Cardiac muscle cell (in vitro differentiated cells and primary cell): ENCODE data around the gene ZCCHC17. TPM values are rescaled to one million over a fixed set of nuclear protein-coding genes. Genes with fewer than 3 reads are reported as not detected.

Experiments used
- DNase-seq, 2 donors: peaks; one replicate each; pipeline versions ENCODE4 v3.0.0 to v3.0.0-alpha.2; 2010 to 2017; ENCODE audit warnings: low read depth in 1 of 2, low spot score in 1 of 2
- H3K27ac ChIP-seq: fragments of 200-600 bp; sonication (generic); 2 replicates; pipeline ENCODE4 v1.5.1; 2016
- H3K27me3 ChIP-seq: fragments of 200-600 bp; sonication (generic); 2 replicates; pipeline ENCODE4 v1.6.0; 2016; ENCODE audit warnings: control low read depth
- H3K36me3 ChIP-seq: fragments of 200-600 bp; sonication (generic); 2 replicates; pipeline ENCODE4 v1.5.1; 2016; ENCODE audit warnings: control low read depth
- H3K4me1 ChIP-seq: fragments of 200-600 bp; sonication (generic); 2 replicates; pipeline ENCODE4 v1.8.1; 2017; ENCODE audit warnings: low read depth, mild to moderate bottlenecking, mixed run types
- H3K4me3 ChIP-seq: fragments of 200-600 bp; sonication (generic); 2 replicates; pipeline ENCODE4 v1.5.1; 2016; ENCODE audit warnings: mild to moderate bottlenecking
- H3K9me3 ChIP-seq: fragments of 200-600 bp; sonication (generic); 2 replicates; pipeline ENCODE4 v1.5.1; 2017; ENCODE audit warnings: low read depth, mild to moderate bottlenecking, control low read depth
- CTCF ChIP-seq: IDR thresholded peaks from 2 replicates; pipeline ENCODE4 v1.5.1; 2012; ENCODE audit warnings: low read depth, mild to moderate bottlenecking, low read length
- polyA plus RNA-seq: library from polyadenylated mRNA; unstranded; fragments of >200 nt; fragmentation: Nextera tagmentation; extraction: Ambion mirVana; gene quantifications from 2 replicates; pipeline ENCODE4 v1.2.1, GENCODE V29; 2016
- total RNA-seq: library from RNA; depleted of rRNA; stranded (reverse); fragments of >200 nt; gene quantifications from 2 replicates; pipeline ENCODE4 v1.2.3, GENCODE V29; 2016

The ZCCHC17 gene
- total and polyA plus RNA-seq, 2 experiments from 2014 or later, result 40.7 to 74.4 TPM

DNA sequence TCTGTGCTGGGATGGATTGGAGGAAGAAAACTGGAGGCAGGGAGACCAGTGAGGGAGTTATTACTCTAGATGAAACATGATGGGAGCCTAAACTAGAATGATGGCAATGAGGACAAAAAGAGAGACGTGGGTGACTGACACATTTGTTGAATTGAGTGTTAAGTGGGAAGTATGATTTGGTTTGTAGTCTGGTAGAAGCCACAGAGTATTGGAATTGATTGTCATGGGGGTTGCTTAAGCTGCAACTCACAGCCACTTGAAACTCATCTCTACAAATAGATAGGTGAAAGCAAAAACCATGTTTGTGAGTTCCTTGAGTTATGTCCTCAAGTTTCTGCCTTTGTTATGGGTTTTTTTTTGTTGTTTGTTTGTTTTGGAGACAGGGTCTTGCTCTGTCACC is 47.7 kb downstream of the ZCCHC17 start:
- H3K36me3 ChIP-seq, result peaks cover 15% of the 10 kb centered on the region
- no peaks in the 10 kb centered on the region for H3K9me3 ChIP-seq
- H3K4me1 ChIP-seq, result peaks cover 7% of the 10 kb centered on the region
- H3K4me3 ChIP-seq, result no peak overlapping the region
- no peak for TF ChIP-seq CTCF
- H3K27ac ChIP-seq, result no peak overlapping the region
- no peaks in the 10 kb centered on the region for H3K27me3 ChIP-seq
- no peak for DNase-seq

- TF ChIP-seq CTCF, result no peak
- H3K4me3 ChIP-seq, result no peak overlapping the region
- peaks cover 7% of the 10 kb centered on the region for H3K4me1 ChIP-seq
- no peaks in the 10 kb centered on the region for H3K9me3 ChIP-seq
- DNase-seq, result no peak
- H3K27me3 ChIP-seq, result no peaks in the 10 kb centered on the region
- H3K27ac ChIP-seq, result no peak overlapping the region
- peaks cover 24% of the 10 kb centered on the region for H3K36me3 ChIP-seq
These were observed 48.8 kb downstream of the ZCCHC17 start for GRCh38 chr1:31345635-31346034.

DNA sequence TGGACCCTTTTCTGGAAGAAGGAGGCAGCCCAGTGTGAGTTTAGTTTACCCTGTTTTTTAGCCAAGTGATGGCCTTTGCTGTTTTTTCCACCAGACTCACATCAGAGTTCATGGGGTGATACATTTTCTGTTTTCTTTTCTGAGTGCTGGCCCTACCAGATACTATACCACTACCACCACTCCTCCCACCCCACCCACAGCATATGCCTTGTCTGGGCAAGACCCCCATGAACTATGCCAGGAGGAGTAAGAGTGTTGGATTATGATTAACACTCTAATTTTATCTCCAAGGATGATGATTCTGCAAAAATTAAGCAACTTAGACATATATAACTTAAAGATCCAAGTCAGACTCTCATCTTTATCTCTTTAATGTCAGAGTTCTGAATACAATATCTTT is 50.0 kb downstream of the ZCCHC17 start:
- Histone ChIP-seq H3K36me3 (peaks cover 28% of the 10 kb centered on the region), H3K4me3 (no peak overlapping the region), H3K27me3 (no peaks in the 10 kb centered on the region), H3K27ac (no peak overlapping the region), H3K4me1 (no peaks in the 10 kb centered on the region), H3K9me3 (no peaks in the 10 kb centered on the region)
- no peak for DNase-seq
- TF ChIP-seq CTCF, result no peak

DNA sequence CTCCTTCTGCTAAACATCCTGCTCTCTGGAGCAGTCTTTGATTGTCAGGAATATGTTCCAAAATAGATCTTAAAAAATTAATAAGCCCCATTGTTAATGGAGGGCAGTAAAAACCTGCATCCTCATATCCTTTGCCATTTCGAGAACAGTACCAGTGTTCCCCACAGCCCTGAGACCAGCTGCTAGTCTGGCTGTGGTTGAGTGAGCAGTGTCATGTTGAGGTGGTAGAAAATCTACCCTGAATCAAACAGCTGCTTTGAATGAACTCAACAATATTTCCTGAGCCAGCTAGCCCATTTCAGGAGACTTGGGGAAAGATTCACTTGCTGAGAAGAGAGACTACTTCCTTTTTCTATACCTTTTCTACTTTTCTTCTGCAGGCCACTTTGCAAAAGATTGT is 51.6 kb downstream of the ZCCHC17 start:
- Histone ChIP-seq H3K27me3 (no peaks in the 10 kb centered on the region), H3K4me1 (no peaks in the 10 kb centered on the region), H3K36me3 (peaks cover 33% of the 10 kb centered on the region), H3K9me3 (no peaks in the 10 kb centered on the region), H3K27ac (no peak overlapping the region), H3K4me3 (no peak overlapping the region)
- no peak for DNase-seq
- no peak for TF ChIP-seq CTCF

- peaks cover 20% of the 10 kb centered on the region for H3K36me3 ChIP-seq
- DNase-seq, result peak in 1 of 2 donors; percentile 21
- H3K27me3 ChIP-seq, result no peaks in the 10 kb centered on the region
- H3K4me1 ChIP-seq, result no peaks in the 10 kb centered on the region
- TF ChIP-seq CTCF, result no peak
- H3K27ac ChIP-seq, result no peak overlapping the region
- no peaks in the 10 kb centered on the region for H3K9me3 ChIP-seq
- H3K4me3 ChIP-seq, result no peak overlapping the region
These were observed 57.5 kb downstream of the ZCCHC17 start for GRCh38 chr1:31354283-31354682.

- no peaks in the 10 kb centered on the region for H3K9me3 ChIP-seq
- H3K27ac ChIP-seq, result no peak overlapping the region
- no peaks in the 10 kb centered on the region for H3K27me3 ChIP-seq
- peaks cover 10% of the 10 kb centered on the region for H3K36me3 ChIP-seq
- no peak overlapping the region for H3K4me3 ChIP-seq
- no peak for DNase-seq
- no peaks in the 10 kb centered on the region for H3K4me1 ChIP-seq
- no peak for TF ChIP-seq CTCF
These were observed 59.6 kb downstream of the ZCCHC17 start for GRCh38 chr1:31356427-31356826.
